Measurements from ENCODE around the gene C4A.
"Not testable (repeated sequence)": the region's sequence is repeated elsewhere in the genome, so short reads cannot be mapped to it uniquely, and the experiment has no call there.

The C4A gene

GRCh38 chr6:32049149-32049548 lies 67.3 kb downstream of the C4A start:
- DNase-seq (ENCODE audit: low read depth, low spot score): not testable (repeated sequence)

GRCh38 chr6:32049736-32050135 lies 67.9 kb downstream of the C4A start:
- not testable (repeated sequence) for DNase-seq (ENCODE audit: low read depth, low spot score)

GRCh38 chr6:32050562-32050961 lies 68.7 kb downstream of the C4A start:
- no peak for DNase-seq (ENCODE audit: low read depth, low spot score)

All from astrocyte of the hippocampus (primary cell).